Activated CD4-positive, alpha-beta T cell treated with anti-CD3 and anti-CD28 coated beads for 4 hours (primary cell): Measurements from ENCODE around the gene FLOT1.
"Not testable (repeated sequence)": the region's sequence is repeated elsewhere in the genome, so short reads cannot be mapped to it uniquely, and the experiment has no call there.

Source experiments
- DNase-seq, 2 donors: peaks; one replicate each; pipeline ENCODE4 v3.0.0-alpha.2; 2020

The FLOT1 gene

DNA sequence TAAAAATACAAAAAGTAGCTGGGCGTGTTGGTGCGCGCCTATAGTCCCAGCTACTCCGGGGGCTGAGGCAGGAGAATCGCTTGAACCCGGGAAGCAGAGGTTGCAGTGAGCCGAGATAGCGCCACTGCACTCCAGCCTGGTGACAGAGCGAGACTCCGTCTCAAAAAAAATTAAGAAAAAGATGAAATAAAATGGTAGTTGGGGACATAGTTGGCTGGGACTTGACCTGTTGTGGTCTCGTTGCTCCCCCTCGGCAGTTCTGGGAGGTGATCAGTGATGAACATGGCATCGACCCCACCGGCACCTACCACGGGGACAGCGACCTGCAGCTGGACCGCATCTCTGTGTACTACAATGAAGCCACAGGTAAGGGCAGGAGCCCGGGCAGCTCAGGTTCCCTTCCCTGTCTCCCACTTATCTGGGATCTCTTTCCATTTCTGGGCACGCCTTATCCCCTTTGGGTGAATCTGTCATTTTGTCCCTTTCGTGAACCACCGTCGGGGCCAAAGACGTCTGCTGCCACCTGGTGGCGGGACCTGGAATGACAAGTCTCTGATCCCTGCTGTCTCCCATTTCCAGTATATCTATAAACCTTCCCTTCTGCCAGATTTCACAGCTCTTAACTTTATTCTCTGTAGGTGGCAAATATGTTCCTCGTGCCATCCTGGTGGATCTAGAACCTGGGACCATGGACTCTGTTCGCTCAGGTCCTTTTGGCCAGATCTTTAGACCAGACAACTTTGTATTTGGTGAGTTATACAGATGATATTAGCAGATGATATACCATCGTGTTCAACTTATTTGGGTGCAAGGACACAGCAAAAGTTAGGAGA lies 20.0 kb downstream of the FLOT1 start:
- peak; percentile 77 to 86 for DNase-seq

DNA sequence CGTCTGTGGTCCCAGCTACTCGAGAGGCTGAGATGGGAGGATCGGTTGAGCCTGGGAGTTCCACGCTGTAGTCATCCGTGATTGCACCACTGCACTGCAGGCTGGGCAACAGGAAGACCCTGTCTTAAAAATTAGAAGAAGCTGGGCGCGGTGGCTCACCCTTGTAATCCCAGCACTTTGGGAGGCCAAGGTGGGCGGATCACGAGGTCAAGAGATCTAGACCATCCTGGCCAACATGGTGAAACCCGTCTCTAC lies 20.5 kb downstream of the FLOT1 start:
- DNase-seq, result not testable (repeated sequence)

DNA sequence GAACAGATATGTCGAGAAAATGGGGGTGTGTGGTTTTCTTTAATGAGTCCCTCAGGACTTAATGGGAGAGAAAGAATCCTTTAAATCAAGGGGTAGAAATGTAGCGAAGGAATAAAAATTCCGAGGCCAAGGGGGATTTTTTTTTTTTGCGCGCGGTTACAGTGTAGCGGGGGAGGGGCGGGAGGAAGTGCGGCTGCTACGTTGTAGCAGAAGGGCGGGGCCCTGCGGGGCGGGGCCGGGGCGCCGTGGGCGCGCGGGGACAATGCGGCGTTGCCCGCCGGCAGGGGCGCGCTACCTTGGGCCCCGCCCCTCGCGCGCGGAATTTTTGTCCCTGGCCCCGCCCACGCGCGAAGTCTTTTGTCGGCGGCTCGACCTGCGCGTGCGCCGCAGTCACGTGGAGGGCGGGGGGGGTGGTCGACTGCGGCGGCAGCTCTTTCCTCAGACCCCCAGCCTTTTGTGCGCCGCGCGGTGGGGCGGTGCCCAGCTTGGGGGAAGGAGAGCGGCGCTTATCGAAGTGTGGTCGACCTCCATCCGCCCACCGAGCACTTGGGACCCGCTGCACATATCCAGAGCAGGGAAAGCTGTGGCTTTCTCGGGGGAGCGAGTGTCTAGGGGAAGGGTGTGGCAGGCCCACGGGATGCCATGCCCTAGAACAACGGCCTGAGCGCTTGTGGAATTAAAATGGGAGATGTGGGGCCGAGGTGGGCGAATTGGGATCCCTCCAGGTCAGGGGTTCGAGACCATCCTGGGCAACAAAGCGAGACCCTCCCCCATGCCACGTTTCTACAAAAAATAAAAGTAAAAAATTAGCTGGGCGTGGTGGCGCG lies 21.1 kb downstream of the FLOT1 start:
- DNase-seq, result peak; percentile 98

DNA sequence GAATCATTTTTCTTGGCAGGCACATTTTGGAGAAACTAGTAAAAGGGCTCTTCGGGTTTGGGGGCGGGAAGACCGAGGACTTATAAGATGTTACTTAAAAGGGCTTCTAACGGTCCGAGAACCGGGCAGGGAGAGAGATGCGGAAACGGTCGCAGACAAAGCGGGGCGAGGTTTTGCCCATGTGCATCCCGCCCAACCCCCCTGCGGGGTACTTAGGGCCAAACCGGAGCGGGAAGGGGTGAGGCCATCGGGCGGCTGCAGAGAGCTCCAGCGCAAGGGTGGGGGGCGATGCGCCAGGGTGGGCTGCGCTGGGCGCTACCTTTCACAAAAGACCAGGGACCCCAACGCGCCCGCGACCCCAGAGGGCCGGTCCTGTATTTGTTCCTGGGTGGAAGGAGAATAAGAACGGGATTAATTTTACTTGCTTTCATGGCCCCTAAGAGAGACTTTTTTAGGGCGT lies 21.7 kb downstream of the FLOT1 start:
- peak; percentile 51 to 65 for DNase-seq

DNA sequence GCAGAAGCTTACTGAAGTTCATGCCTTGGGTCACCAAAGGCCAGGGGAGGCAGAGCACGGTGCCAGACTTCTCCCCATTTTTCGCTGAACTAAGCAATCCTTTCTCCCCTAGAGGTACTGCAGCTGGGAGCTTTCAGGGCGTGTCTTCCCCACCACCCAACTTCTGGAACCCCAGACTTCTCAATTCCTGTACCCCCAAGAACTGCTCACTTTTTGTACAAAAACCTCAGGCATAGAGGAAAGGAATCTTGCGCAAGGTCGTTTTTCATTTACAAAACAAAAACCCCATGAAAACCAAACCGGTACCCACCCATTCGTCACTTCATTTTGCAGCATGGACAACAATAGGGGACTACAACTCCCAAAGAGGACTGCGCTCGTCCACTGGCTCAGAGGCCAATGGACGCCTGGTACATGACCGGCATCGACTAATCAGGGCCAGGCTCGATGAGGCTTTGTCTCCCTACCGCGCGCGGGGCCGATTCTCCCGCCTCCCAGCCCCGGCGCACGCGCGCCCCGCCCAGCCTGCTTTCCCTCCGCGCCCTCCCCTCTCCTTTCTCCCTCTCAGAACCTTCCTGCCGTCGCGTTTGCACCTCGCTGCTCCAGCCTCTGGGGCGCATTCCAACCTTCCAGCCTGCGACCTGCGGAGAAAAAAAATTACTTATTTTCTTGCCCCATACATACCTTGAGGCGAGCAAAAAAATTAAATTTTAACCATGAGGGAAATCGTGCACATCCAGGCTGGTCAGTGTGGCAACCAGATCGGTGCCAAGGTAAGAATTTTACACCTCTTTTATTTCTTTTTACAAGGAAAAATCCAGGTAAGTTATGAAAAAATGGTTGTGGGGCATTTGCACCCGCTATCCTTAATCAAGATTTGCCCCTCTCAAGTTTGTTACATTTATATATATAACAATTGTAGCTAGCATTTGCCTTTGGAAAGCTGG lies 22.4 kb downstream of the FLOT1 start, which contains the start of gene TUBB:
Gene TUBB, plus strand, starts transcription at position 562 of the 947 bp plus-strand sequence. Its CDS starts 155 bp downstream, at position 717.
- peak; percentile 92 to 94 for DNase-seq

DNA sequence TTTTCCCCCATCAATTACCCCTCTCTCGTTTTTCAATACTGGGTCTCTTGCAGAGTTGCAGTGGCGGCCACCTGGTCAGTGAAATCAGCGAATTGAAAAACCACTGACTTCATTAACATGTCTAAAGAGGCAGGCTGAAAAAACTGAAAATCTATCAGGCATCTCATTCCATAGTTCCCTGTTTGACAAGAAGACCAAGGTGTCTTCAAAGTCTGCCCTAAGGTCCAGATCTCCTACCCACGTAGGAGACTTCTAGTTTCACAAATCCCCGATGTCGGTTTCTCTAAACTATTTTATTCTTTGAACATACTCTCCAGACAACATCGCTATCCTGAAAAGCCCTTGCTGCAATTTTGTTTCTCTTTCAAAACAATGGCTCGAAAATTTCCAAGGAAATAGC lies 23.1 kb downstream of the FLOT1 start:
- no peak for DNase-seq

DNA sequence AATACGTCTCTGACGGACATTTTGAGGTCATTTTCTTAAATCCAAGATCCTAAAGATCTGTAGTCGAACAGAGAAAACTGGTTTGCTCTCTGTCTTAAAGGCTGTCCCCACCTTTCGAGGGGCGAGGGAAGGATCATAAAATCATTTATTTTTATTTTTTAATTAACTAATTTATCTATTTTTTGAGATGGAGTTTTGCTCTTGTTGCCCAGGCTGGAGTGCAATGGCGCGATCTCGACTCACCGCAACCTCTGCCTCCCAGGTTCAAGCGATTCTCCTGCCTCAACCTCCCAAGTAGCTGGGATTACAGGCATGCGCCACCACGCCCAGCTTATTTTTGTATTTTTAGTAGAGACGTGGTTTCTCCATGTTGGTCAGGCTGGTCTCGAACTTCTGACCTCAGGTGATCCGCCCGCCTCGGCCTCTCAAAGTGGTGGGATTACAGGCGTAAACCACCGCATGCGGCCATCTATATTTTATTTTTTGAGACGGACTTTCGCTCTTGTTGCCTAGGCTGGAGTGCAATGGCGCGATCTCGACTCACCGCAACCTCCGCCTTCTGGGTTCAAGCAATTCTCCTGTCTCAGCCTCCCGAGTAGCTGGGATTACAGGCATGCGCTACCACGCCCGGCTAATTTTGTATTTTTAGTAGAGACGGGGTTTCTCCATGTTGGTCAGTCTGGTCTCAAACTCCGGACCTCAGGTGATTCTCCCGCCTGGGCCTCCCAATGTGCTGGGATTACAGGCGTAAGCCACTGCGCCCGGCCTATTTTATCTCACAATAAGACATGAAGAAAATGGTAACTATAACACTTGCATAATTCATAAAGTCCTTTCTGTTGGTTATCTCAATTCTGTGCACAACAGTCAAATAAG lies 24.4 kb downstream of the FLOT1 start:
- not testable (repeated sequence) for DNase-seq

DNA sequence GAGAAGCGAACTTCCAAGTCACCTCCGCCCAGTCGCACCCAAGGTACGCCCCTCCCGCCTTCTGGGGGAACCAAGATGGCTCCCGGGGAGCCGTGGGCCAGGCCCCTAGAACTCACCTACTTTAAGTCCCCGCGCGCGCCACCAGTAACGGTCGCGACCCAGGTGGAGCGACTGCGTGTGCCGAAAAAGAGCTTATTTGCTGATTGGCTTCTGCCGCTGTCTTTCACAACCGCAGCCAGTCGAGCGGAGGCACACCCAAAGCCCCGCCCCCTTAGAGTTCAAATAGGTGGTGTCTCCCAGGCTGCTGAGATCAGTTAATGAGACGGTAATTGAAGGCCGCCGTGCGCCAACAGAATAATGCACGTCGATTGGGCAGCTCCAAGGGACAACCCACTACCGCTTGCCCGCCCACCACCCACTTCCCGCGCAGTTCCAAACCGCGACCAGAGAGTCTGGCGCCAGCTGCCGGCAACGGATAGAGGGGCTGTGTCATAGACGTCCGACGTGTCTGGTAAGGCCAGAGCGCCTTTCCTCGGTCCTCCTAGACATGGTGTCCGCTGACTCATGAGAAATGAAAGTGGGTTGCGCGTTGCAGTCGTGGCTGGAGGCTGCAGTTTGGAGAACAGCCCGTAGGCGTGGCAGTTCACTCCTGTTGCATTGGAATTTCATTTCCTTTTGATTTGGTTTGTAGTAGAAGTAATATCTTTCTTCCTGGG lies 25.2 kb downstream of the FLOT1 start, which contains the start of gene MDC1:
Gene MDC1, minus strand, starts transcription at position 153 of the 716 bp plus-strand sequence. CDS start 2,106 bp downstream, outside the sequence.
- DNase-seq, result peak; percentile 98 to 99

DNA sequence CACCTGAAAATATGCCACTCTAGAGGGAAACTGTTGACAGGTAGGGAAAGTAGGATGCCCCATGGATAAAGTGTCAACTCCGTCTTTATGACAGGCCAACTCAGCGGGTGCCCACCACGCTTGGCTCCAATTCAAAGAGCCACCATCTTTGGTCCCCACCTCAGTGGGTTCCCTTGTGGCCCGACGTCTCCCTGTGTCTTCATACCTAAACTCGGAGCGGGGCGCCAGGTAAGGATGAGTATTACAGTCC lies 25.7 kb downstream of the FLOT1 start:
- DNase-seq, result no peak

DNA sequence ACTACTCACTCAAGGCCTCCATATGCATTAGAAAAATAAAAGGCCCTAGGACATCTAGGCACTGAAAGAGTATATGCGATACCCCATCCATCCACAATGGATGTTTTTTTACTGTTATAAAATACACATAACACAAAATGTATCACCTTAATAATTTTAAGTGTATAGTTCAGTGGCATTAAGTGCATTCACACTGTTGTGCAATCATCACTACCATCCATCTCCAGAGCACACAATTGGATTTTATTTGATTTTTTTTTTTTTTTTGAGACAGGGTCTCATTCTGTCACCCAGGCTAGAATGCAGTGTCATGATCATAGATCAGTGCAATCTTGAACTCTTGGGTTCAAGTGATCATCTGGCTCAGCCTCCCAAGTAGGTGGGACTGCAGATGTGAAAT lies 28.2 kb downstream of the FLOT1 start:
- no peak for DNase-seq

DNA sequence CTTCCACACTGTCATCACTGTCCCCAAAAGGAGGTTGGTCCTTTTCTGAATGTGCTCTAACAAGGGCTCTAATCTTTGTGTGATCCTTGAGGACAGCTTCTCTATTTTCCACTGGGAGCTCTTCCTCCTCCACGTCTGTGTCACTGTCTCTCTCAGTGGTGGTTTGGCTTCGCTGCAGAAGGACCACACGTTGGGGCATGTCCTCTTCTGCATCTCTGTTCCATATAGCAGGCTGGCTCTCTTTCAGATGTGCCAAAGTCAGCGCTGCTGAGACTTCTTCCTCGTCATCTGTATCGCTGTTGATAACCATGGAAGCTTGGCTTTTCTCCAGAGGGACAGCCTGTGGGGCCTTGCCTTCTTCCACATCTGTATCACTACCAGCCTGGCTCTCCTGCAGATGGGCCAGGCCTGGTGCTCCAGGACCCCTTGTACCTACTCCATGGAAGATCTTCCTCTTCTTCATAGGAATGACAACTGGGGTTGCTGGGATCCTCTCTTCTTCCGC lies 30.0 kb downstream of the FLOT1 start:
- DNase-seq, result no peak

DNA sequence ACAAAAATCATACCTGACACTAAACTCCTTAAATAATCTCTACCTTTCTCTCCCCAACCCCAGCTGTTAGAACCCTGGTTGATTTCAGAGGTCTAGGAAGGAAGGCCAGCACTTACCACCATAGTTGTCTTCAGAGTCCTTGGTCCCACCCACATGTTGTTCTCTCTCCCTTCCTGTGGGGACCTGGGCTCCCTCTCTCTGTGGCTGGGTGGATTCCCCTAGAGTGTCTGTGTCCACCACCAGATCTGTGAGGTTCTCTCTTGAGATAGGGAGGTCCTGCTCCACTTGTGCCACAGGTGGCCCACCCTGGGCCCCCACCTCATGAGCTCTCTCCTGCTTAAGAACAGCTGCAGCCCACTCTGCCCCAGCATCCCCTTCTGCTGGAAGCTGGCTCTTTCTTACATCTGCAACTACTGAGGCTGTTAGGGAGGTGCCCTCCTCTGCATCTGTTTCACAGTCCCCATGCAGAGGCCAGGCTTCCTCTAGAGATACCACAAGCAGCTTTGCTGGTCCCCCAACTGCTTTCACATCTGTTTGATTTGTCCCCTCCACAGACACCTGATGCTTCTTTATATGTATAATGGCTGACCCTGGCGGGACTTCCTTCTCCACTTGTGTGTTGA lies 30.6 kb downstream of the FLOT1 start:
- no peak for DNase-seq

DNA sequence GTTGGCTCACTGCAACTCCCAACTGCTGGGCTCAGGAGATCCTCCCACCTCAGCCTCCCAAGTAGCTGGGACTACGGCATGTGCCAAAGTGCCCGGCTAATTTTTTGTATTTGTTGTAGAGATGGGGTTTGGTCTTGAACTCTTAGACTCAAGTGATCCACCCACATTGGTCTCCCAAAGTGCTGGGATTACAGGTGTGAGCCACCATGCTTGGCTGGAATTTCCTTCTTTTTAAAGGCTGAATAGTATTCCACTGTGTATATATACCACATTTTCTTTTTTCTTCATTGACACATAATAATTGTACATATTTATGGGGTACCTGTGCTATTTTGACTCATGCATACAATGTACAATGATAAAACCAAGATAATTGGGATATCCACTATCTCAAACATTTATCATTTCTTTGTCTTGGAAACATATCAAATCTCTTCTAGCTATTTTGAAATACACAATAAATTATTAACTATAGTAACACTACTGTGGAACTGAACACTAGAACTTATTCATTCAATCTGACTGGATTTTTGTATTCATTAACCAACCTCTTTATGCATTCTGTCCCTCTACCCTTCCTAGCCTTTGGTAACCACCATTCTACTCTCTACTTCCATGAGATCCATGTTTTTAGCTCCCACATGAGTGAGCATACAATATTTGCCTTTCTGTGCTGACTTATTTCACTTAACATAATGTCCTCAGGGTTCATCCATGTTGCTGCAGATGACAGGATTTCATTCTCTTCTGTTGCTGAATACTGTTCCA lies 33.2 kb downstream of the FLOT1 start:
- DNase-seq, result no peak

DNA sequence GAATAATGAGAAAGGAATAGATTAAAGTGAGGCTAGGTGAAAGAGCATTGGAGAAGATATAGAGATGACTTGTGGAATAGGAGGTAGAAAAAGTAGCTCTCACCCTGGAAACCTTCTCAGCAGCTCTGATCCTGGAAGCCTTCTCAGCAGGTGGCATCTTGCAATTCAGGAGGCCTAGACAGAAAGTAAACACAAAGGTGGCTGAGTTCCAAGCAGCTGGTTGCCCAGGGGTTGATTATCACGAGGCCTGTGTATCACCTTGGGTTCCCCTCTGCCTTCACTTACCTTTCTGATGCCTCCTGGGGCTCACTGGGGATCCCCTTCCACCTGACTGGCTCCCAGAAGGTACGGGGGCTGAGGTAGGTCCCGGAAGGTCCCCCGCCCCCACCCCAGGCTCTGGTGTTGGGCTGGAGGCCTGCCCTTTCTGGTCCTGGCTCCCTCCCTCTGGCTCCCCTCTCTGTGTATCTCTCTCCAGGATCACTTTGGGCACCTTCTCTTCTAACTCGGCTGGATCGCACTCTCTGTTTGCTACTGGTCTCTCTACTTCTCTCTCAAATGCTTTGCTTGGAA lies 35.1 kb downstream of the FLOT1 start:
- no peak for DNase-seq

DNA sequence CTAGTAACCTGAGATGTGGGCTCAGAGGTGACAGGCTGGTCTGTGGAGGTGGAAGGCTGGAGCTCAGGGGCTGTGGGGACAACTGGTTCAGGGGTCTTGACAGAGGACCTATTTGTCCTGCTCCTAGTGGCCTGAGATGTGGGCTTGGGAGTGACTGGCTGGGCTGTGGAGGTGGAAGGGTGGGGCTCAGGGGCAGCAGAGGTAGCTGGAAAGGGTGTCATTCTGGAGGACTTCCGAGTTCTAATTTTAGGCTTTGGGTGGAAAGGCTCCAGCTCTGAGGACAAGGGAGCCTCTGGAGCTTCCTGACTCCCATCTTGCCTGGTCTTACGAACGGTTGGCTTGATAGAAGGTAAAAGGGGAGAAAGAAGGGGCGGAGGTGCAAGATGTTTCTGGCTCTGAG lies 36.9 kb downstream of the FLOT1 start:
- no peak for DNase-seq

DNA sequence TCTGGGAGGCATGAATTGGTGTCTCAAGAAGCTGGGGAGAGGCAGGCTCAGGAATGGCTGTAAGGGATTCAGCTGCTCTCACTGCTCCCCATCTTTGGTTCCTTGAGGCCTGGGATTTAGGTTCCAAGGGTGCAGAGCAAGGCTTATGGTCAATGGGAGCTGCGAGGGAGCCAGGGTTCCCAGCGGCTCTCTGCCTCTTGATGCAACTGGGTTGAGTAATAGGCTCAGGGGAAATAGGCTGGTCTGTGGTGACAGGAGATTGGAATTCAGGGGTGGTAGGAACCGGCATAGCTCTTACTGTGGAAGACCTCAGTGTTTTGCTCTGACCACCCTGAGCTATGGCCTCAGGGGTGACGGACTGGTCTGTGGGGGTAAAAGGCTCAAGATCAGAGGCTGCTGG lies 38.7 kb downstream of the FLOT1 start:
- no peak for DNase-seq

DNA sequence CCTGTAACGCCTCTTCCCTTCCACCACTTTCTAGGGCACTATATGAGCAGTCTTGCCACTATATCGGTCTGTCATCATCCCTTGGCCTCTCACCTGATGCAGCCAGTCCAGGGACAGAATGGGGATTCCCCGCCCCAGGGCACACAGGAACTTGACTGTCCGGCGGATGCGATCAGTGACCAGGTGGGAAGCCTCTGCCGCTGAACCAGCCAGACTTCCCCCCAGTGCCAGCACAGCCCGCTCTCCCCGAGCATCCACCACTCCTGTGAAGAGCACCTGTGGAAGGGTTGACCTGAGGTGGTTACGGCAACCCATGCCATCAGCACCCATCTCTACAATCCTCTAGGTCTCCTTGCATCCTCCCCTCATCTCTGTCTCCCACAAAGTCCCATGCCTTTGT lies 39.5 kb downstream of the FLOT1 start:
- DNase-seq, result no peak

DNA sequence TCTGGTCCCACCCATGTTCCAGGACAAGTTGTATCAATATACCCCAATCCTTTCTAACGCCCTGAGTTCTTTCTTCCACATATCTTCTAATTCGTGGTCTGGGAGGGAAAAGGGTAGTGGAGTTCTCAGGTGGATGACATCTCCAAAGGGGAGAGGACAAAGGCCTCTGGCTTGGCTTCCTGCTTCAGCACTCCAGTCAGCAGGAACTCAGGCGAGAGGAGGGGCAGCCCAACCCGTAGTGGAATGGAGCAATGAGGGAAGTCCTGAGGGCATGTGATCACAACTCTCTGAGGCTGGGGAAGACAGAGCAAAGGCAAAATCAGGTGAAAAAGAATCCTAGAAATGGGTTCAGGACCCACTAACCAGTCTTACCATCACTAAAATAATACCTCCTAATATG lies 42.1 kb downstream of the FLOT1 start:
- DNase-seq, result no peak

DNA sequence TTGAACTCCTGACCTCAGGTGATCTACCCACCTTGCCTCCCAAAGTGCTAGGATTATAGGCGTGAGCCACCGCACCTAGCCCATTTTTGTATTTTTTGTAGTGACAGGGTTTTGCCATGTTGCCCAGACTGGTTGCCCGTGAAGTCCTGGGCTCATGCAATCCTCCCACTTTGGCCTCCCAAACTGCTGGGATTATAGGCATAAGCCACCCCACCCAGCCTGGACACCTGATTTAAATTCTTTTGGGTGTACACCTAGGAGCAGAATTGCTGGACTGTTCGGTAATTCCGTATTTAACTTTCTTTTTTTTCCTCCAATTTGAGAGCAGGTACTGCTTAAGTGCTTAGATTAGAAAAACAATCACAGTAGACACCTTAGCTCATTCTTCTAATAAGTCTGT lies 46.1 kb downstream of the FLOT1 start:
- no peak for DNase-seq
